ENCODE measurements around the gene OAS2.

DNA sequence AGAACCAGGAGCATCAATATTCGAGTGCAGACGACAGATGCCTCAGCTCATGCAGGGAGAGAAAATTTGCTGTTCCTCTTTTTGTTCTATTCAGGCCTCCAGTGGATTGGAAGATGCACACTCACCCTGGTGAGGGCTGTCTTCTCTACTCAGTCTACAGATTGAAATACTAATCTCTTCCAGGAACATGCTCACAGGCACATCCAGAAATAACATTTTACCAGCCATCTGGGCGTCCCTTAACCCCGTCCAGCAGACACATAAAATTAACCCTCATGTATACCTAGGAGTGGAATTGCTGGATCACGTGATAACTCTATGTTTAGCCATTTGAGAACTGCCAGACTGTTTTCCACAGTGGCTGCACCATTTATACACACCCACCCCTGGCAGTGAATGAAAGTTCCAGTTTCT lies 4.5 kb upstream of the OAS2 start:
- no peak for TF ChIP-seq EZH2phosphoT487 (IDR thresholded peaks at IDR 0.05; ENCODE audit: borderline replicate concordance, low read length)
- TF ChIP-seq, protein P1, sequence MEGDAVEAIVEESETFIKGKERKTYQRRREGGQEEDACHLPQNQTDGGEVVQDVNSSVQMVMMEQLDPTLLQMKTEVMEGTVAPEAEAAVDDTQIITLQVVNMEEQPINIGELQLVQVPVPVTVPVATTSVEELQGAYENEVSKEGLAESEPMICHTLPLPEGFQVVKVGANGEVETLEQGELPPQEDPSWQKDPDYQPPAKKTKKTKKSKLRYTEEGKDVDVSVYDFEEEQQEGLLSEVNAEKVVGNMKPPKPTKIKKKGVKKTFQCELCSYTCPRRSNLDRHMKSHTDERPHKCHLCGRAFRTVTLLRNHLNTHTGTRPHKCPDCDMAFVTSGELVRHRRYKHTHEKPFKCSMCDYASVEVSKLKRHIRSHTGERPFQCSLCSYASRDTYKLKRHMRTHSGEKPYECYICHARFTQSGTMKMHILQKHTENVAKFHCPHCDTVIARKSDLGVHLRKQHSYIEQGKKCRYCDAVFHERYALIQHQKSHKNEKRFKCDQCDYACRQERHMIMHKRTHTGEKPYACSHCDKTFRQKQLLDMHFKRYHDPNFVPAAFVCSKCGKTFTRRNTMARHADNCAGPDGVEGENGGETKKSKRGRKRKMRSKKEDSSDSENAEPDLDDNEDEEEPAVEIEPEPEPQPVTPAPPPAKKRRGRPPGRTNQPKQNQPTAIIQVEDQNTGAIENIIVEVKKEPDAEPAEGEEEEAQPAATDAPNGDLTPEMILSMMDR (conservative IDR thresholded peaks at IDR 0.05; ENCODE audit: low read depth, low read length), result no peak
